Retinal pigment epithelial cell (primary cell): ENCODE measurements around the gene TPM4.

Experiments used
- DNase-seq: peaks from one replicate; pipeline ENCODE4 v3.0.0-alpha.2; 2010; ENCODE audit warnings: low read depth
- H3K4me3 ChIP-seq: 2 replicates; pipeline ENCODE4 v1.5.1; 2011; ENCODE audit warnings: mild to moderate bottlenecking, low read length, control low read depth, moderate library complexity
- TF ChIP-seq, protein P1 (sequence below): conservative IDR thresholded peaks from 2 replicates; pipeline ENCODE4 v1.5.1; 2011; ENCODE audit warnings: low read depth, low read length, control low read depth, inconsistent platforms

TPM4 gene

GRCh38 chr19:16073481-16073880 is 2.8 kb upstream of the TPM4 start:
- no peak overlapping the region for H3K4me3 ChIP-seq
- TF ChIP-seq, protein P1, sequence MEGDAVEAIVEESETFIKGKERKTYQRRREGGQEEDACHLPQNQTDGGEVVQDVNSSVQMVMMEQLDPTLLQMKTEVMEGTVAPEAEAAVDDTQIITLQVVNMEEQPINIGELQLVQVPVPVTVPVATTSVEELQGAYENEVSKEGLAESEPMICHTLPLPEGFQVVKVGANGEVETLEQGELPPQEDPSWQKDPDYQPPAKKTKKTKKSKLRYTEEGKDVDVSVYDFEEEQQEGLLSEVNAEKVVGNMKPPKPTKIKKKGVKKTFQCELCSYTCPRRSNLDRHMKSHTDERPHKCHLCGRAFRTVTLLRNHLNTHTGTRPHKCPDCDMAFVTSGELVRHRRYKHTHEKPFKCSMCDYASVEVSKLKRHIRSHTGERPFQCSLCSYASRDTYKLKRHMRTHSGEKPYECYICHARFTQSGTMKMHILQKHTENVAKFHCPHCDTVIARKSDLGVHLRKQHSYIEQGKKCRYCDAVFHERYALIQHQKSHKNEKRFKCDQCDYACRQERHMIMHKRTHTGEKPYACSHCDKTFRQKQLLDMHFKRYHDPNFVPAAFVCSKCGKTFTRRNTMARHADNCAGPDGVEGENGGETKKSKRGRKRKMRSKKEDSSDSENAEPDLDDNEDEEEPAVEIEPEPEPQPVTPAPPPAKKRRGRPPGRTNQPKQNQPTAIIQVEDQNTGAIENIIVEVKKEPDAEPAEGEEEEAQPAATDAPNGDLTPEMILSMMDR = no peak
- no peak for DNase-seq

DNA sequence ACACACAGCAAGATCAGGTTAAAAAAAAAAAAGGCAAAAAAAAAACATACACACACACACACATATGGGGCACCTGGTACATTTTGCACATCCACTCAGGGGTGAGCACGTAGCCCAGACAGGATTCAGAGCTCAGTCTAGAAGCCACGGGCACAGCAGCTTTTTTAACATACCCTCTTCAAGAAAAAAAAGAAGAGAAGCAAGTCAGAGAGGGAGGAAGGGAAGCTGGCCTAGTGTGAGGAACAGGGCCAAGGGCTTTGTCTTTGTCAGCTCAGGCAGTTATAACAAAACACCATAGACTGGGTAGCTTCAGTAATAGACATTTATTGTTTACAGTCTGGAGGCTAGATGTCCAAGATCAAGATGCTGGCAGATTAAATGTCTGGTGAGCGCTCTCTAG is 2.3 kb upstream of the TPM4 start:
- TF ChIP-seq, protein P1 = no peak
- no peak for DNase-seq
- no peak overlapping the region for H3K4me3 ChIP-seq

- TF ChIP-seq, protein P1 = no peak
- no peak for DNase-seq
- no peak overlapping the region for H3K4me3 ChIP-seq
Measured at GRCh38 chr19:16074488-16075365, 1.6 kb upstream of the TPM4 start.

DNA sequence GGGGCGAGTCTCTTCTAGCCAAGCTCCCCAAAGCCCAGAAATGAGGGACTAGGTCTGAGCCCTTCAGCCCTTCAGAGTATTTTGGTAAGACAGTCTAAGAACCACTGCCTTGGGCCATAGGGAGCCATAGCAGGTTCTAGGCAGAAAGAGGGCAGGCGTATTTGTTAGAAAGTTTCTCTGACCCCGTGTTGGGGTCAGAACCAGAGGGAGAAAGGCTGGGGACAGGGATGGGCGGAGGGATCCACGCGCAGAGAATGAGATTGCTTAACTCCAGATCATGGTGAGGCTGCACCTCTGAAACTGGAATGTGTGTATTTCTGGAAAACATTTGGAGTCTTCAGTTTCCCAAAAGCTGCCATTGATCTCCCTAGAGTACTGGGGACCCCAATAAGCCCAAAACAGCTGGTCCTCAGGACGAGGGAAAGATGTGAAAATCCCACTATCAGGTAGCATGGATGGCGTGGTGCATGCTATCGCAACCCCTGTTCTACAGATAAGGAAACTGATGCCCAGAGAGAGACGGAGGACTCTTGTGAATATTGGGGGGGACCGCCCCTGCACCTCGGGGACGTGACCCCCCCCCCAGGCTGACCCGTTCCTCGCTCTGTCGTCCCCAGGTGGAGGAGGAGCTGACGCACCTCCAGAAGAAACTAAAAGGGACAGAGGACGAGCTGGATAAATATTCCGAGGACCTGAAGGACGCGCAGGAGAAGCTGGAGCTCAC is 703 bp upstream of the TPM4 start:
- H3K4me3 ChIP-seq = peak overlapping the region; percentile 94
- DNase-seq = no peak
- TF ChIP-seq, protein P1 = no peak

GRCh38 chr19:16076958-16077611 is 790 bp downstream of the TPM4 start:
- DNase-seq = no peak
- TF ChIP-seq, protein P1 = no peak
- peak overlapping the region; percentile 94 for H3K4me3 ChIP-seq

DNA sequence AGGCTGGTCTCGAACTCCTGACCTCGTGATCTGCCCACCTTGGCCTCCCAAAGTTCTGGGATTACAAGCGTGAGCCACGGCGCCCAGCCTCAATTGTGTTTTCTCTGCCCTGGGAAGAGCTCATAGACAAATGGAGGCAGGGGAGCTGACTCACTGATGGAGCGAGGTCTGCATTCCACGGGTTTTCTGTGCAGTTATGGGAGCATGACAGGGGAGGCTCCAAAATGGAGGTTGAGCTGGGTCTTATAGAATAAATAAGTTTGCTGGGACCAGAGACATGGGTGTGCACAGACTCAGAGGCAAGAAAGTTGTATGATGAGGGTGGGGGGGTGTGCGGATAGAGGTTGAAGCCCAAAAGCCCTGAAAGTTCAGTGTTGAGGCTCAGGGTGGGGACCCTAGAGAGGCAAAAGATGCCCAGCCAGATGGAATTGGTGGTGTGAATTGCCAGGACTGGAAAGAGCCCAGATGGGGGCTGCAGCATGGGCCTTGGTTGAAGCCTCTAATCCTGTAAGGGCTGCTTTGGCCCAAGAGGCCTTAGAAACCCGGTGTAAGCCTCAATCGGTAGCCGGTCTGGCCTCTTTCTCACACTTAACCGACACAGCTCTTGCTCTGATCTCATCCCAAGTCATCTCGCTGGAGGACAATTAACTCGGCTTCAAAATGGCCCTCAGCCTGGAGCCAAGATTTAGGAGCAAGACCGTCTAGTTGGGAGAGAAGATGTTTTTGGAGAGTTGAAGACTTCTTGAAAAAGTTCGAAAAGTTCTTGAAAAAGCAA is 1.9 kb downstream of the TPM4 start:
- no peak for DNase-seq
- TF ChIP-seq, protein P1 = no peak
- H3K4me3 ChIP-seq = peak overlapping the region; percentile 94
